ENCODE data around the gene SLC27A6.
"Not testable (repeated sequence)": the region's sequence is repeated elsewhere in the genome, so short reads cannot be mapped to it uniquely, and the experiment has no call there.

DNA sequence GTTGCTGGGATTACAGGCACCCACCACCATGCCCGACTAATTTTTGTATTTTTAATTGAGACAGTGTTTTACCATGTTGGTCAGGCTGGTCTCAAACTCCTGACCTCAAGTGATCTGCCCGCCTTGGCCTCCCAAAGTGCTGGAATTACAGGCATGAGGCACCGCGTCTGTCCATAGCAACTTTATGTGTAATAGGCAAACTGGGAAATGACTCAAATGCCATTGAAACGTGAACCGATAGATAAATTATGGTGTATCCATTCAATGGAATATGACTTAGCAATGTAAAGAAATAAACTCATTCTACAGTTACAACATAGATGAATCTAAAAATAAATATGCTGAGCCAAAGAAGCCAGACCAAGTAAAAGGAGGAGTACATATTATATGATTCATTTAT is 14.0 kb upstream of the SLC27A6 start:
- TF ChIP-seq, protein P1, sequence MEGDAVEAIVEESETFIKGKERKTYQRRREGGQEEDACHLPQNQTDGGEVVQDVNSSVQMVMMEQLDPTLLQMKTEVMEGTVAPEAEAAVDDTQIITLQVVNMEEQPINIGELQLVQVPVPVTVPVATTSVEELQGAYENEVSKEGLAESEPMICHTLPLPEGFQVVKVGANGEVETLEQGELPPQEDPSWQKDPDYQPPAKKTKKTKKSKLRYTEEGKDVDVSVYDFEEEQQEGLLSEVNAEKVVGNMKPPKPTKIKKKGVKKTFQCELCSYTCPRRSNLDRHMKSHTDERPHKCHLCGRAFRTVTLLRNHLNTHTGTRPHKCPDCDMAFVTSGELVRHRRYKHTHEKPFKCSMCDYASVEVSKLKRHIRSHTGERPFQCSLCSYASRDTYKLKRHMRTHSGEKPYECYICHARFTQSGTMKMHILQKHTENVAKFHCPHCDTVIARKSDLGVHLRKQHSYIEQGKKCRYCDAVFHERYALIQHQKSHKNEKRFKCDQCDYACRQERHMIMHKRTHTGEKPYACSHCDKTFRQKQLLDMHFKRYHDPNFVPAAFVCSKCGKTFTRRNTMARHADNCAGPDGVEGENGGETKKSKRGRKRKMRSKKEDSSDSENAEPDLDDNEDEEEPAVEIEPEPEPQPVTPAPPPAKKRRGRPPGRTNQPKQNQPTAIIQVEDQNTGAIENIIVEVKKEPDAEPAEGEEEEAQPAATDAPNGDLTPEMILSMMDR (IDR thresholded peaks at IDR 0.05): not testable (repeated sequence)
- not testable (repeated sequence) for TF ChIP-seq POLR2A, POLR2AphosphoS5 (IDR thresholded peaks at IDR 0.05)

All from gastroesophageal sphincter (tissue), 3 donors.